Dermis blood vessel endothelial cell (primary cell): ENCODE results near the gene DHFR2. TPM values are rescaled to one million over a fixed set of nuclear protein-coding genes. Genes with fewer than 3 reads are reported as not detected.
"Not testable (repeated sequence)": the region's sequence is repeated elsewhere in the genome, so short reads cannot be mapped to it uniquely, and the experiment has no call there.

Experiments used
- DNase-seq: peaks from one replicate; pipeline ENCODE4 v3.0.0; 2010
- total RNA-seq: library from RNA; depleted of rRNA; stranded (reverse); fragments of >200 nt; gene quantifications from 2 replicates; pipeline ENCODE4 v1.2.3, GENCODE V29; 2014

The DHFR2 gene
- total RNA-seq, 1 donor from 2014 or later: 3.6 TPM

- DNase-seq: no peak
Measured at GRCh38 chr3:94065122-94065521, 2.4 kb upstream of the DHFR2 start.

DNA sequence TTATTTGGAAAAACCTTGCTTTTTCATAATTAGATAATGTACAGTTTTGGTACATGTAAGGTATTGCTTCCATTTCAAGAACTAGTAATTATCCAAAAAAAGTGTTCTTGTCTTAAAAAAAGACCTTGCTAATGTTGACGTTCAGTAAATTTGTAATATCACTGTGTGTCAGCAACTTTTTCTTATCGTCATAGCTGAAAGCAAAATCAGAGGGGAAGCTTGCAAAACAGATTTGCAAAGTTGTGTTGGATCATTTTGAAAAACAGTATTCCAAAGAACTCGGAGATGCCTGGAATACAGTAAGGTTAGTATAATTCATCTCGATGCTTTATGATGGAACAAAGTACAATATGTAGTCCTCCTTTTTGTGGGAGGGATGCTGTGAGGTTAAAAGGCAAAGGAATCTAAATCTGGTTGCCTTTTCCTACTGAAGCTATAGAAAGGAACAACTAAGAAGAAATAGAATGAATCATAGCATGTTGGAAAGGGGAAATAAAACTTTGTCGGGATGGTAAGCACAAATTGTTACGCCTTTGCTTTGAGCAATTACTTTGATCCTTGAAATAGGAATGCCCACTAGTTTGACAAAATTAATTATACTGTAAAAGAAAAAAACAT lies 1.6 kb upstream of the DHFR2 start:
- DNase-seq: no peak

- peak; percentile 25 for DNase-seq
Measured at GRCh38 chr3:94063496-94064119, 892 bp upstream of the DHFR2 start.

GRCh38 chr3:94061297-94061696 lies 1.4 kb downstream of the DHFR2 start:
- DNase-seq: no peak

- no peak for DNase-seq
Measured at GRCh38 chr3:94050546-94050945, 12.2 kb downstream of the DHFR2 start.

- no peak for DNase-seq
Measured at GRCh38 chr3:94049267-94049666, 13.4 kb downstream of the DHFR2 start.

GRCh38 chr3:94046533-94046932 lies 16.2 kb downstream of the DHFR2 start:
- no peak for DNase-seq

- not testable (repeated sequence) for DNase-seq
Measured at GRCh38 chr3:94044100-94044936, 18.4 kb downstream of the DHFR2 start.

- DNase-seq: no peak
Measured at GRCh38 chr3:94043285-94043684, 19.4 kb downstream of the DHFR2 start.

DNA sequence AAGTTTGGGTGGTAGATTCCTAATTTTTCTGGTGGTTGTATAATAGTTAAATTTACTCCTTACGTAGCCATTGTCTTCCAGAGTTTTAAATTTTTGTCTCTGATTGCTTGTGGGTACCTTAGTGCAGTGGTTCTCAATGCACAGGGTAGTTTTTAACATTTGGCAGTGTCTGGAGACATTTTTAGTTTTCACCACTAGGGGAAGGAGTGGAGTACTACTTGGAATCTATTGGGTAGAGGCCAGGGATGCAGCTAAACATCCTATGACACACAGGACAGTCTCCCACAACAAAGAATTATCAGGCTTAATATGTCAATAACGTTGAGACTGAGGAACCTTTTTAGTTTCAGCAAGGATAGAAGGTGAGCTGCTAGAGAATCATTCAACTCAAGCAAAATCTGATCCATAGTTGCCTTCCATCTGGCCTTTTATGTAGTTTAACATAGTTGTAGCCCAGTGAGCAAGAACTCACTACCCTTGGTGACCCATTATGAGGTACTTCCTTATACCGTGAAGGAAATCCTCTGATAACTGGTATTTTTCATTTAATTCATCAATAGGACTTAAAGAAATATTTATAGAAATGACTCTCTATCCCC lies 25.7 kb downstream of the DHFR2 start:
- peak; percentile 42 for DNase-seq

- DNase-seq: peak; percentile 12
Measured at GRCh38 chr3:94028093-94028837, 34.5 kb downstream of the DHFR2 start, which contains the start of gene STX19. Gene STX19, minus strand, starts transcription at chr3:94028597. Its CDS starts 13,328 bp downstream, at chr3:94015269.

GRCh38 chr3:94026623-94027022 lies 36.1 kb downstream of the DHFR2 start:
- DNase-seq: no peak

GRCh38 chr3:94024385-94024784 lies 38.3 kb downstream of the DHFR2 start:
- no peak for DNase-seq

- DNase-seq: no peak
Measured at GRCh38 chr3:94020293-94020692, 42.4 kb downstream of the DHFR2 start.

DNA sequence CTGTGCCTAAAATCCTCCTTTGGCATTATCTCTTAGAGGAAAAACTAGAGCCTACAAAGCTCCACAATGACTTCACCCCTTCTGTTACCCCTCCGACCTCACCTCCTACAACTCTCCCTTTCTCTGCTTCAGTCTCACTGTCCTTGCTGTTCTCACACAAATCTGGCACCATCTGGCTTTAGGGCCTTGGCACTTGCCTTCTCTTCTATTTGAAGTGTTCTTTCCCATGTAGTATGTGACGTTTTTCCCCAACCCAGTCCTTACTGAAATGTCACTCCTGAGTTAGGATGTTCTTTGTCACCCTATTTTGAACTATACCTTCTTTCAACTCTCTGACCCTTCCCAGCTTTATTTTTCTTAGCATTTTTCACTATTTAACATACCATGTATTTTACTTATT lies 43.1 kb downstream of the DHFR2 start:
- no peak for DNase-seq

- no peak for DNase-seq
Measured at GRCh38 chr3:94015025-94015424, 47.7 kb downstream of the DHFR2 start.

DNA sequence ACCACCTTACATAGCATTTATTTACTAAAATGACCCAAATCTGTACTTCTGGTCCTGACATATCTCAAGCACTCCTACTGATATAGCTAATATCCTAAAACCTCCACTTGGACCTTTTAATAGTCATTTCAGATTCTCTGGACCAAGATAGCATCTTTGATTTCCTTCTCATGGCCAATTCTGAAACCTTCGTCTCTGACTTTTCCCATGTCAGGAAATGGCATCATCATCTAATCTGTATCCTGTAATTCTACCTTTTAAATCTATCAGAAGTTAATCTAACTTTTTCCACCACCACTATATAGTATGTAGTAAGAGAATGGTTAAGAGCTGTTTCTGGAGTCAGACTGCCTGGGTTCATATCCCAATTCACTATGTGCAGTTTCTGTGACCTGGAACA lies 50.5 kb downstream of the DHFR2 start:
- no peak for DNase-seq

GRCh38 chr3:94011233-94011711 lies 51.4 kb downstream of the DHFR2 start:
- DNase-seq: no peak

GRCh38 chr3:94009608-94010007 lies 53.1 kb downstream of the DHFR2 start:
- no peak for DNase-seq

DNA sequence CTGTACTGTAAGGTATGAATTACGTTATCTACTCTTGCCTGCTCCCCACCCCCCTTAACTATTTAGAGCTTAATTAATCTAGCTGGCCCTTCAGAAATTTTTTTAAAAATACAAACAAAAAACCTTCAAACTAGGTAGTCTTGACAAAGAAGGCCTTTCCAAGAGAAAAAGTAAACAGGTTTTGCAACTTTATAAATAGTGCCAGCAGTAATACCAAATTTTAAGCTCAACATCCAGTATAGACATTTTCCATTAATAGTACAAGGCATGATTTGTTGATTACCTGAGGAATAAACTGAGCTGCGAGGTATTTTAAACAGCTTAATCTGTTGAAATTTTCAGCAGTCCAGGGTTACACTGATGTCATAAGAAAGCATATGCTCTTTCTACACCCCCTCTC lies 54.5 kb downstream of the DHFR2 start:
- DNase-seq: no peak
